GM18873 (cell line): ENCODE measurements around the gene BTBD6.

ENCODE experiments used
- ATAC-seq: cut with Tn5 transposase; IDR thresholded peaks from one replicate; pipeline ENCODE4 v1.9.1; 2021; ENCODE audit warnings: mild to moderate bottlenecking, moderate library complexity, moderate number of reproducible peaks; ENCODE audit not compliant: unreplicated experiment, low FRiP score

Gene BTBD6

DNA sequence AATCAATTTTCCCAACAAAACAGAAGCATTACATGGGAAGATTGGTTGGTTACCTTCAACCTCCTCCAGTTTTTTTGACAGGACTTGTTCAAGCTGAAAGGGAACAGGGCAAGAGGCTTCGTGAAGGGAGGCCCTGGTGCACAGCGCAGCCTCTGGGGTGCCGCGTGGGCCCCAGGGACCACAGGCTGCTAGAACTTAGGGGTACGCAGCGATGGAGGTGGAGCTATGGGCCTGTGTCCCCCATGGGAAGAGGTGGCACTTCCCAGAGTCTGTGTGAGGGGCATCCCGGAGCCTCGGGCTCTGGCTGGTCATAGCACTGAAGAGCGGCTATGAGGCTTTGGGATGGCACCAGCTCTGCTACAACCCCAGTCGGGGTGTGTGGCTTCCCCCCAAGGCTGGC is 22.1 kb upstream of the BTBD6 start:
- ATAC-seq, result no peak

DNA sequence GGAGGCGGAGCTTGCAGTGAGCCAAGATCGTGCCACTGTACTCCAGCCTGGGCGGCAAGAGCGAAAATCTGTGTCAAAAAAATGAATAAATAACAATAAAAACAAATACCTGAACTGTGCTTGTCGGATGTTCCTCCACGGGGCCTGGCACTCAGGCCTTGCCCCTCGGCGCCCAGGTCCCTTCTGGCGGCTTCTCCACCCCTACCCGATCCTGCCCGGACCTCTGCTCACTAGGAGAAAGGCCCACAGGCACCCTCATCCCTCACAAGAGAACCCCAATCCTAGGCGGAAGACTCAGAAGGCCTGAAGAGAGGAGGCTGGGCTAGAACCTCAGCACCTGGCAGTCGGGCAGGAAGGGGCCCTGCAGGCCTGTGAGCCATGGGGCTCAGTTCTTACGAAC is 21.0 kb upstream of the BTBD6 start:
- ATAC-seq, result no peak

DNA sequence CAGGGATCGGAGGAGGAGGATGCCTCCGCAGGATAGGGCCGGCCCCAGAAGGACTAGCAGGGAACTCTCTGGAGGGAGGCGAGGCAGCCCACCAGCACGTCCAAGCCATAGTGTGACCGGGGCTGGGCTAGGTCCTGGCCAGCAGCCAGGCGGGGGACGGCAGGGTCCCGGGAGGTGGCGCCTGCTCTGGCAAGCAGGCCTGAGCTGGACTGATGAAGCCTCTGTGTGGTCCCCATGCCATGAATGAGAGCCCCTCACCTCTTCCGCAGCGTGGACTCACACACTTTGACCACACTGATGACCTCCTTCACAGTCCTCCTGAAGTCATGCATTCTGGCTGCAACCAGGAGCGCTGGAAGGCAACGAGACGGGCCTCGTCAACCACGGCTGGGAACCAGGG is 19.8 kb upstream of the BTBD6 start:
- no peak for ATAC-seq

DNA sequence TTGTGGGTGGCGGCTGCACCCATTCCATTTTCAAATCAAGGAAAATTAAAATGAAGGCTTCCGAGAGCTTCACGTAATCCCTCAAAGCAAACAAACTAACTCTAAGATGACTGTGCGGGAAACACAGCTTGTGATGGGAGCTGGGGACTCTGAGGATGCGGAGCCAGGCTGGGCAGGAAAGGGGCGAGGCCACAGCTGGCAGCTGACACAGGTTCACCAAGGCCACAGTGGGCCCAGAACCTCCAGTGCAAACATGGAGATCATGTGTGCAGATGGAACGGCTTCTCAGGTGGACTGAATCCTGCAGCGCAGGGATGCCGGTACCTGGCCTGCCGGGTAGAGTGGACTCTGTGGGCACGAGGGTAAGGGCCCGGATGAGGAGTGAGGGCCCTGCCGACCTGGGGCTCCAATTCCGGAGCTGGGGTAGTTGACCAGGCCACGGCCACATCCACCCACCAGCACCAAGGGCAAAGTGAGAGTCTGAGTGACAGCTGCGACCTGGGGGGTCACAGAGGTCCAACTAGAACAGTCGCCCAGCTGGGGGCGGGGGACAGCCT is 19.2 kb upstream of the BTBD6 start:
- ATAC-seq, result no peak

DNA sequence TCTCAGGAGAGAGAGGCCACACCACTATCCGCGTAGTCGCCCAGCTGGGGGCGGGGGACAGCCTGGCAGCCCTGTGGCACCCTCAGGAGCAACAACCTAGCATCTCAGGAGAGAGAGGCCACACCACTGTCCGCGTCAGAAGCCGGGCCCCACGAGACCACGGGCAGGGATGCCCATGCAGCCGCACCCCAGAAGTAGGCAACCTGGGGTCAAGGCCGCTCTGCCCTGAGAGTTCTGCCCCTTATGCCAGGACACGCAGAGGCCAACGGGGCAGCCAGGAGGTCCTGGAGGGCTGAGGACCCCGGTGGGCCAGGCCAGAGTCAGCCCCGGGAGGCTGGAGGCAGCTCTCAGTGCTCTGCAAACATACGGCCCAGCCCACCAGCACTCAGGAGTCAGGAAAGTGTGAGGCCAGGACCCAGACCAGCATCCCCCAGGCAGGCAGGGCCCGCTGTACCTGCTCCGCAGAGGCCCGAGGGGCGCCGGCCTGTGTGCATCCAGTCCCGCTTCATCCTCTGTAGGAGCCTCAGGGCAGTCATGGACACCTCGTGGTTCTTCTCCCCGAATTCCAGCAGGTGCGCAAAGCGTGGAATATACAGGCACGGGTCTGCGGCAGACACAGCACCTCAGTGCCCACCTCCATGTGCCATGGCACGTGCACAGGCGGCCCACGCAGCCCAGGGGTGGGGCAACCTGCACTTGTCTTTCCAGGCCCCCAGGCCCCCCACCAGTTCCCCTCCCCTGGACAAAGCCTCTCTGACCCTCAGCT is 7.3 kb upstream of the BTBD6 start:
- ATAC-seq, result no peak

DNA sequence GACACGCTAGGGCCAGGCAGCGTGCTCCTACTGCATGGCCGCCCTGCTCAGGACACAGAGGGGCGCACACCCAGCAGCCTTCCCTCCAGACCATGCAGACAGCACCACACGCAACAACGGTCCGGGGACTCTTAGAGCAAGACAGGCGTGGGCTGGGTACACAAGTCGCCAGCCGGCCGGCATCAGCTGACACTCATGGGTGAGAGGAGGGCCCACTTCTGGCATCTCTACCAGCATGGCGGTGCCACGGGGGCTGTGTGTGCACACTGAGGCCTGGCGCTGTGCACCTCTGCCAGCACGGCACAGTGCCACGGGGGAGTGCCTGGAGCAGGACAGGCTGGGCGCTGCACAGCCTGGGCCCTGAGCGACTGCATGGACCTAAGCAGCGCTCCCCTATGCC is 6.7 kb upstream of the BTBD6 start:
- ATAC-seq, result no peak

DNA sequence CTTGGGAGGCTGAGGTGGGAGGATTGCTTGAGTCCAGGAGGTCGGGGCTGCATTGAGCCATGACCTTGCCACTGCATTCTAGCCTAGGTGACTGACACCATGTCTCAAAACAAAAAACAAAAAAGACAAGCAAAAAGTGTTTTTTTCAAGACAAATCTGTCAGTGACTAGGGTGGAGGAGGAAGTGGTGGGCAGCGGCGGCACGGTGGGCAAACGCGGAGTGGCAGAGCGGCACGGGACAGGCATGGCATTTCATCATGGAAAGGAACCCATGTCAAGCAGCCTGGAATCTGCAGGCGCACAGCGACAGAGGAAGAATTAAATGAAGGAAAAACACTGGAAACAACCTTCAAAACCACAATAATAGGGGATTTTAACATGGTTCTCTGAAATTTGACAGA is 4.0 kb upstream of the BTBD6 start:
- ATAC-seq, result no peak

DNA sequence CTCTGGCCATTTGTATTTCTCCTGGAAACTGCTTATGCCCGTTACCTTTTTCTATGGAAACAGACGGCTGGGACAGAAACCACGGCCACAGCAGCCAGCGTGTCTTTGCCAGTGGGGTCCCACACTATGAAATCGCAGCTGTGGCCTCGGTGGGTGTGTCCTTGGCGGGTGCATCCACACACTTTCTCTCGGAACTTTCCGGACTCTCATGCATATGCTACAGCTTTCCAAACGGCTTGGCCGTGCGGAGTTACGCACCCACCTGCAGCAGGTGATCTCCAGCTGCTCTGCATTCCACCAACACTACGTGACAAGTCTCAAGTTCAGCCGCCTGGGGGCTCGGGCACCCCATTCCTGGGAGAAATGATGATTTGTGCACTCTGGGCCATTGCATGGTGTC is 1.3 kb upstream of the BTBD6 start:
- no peak for ATAC-seq

DNA sequence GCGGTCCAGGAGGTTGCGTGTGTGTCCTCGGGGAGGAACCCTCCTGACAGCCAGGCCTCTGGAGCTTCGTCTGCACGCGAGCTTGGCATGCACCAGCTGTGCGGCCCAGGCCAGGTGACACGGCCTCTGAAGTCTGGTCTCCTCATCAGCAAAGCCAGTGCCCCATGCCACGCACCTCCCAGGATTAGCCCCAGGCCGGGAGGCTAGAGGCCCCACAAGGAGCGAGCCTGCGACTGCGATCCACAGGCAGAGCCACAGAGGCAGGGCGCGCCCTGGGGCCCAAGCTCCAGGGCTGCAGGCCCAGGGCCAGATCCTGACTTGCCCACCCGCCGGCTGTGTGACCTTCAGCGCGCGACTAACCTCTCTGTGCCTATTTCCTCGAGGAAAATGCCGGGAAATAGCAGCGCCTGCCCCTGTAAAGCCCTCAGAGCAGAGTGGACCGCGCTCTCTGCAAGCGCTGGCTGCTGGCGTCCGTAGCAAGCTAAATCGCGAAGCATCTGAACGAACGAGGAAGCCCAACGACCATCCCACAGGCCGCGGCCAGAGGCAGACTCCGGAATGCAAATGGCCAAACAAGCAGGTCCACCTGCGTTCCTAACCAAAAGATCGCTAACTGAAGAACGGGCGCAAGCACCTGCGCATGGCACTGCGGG is 492 bp upstream of the BTBD6 start:
- ATAC-seq, result no peak

DNA sequence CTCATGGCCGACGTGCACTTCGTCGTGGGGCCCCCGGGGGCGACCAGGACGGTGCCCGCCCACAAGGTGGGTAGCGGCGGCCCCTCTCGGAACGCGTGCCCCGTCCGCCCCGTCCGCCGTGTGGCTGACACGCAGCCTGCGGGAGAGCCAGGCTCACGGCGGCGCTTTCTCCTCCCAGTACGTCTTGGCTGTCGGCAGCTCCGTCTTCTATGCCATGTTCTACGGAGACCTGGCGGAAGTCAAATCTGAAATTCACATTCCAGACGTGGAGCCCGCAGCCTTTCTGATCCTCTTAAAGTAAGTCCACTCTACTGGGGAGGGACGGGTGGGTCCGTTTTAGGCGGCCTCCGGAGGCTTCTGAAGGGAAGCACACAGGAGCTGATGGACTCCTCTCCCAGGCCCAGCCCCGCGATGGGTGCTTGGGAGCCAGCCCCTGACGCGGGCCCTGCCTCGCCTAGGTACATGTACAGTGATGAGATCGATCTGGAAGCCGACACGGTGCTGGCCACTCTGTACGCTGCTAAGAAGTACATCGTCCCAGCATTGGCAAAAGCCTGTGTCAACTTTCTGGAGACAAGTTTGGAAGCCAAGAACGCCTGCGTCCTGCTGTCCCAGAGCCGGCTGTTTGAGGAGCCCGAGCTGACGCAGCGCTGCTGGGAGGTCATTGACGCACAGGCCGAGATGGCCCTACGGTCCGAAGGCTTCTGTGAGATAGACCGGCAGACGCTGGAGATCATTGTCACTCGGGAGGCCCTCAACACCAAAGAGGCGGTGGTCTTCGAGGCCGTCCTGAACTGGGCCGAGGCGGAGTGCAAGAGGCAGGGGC is 1.1 kb downstream of the BTBD6 start:
- ATAC-seq, result no peak

DNA sequence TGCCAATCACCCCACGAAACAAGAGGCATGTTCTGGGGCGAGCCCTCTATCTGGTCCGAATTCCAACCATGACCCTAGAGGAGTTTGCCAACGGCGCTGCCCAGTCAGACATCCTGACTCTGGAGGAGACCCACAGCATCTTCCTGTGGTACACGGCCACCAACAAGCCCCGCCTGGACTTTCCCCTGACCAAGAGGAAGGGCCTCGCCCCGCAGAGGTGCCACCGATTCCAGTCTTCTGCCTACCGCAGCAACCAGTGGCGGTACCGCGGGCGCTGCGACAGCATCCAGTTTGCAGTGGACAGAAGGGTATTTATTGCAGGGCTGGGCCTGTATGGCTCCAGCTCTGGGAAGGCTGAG is 1.7 kb downstream of the BTBD6 start:
- no peak for ATAC-seq

DNA sequence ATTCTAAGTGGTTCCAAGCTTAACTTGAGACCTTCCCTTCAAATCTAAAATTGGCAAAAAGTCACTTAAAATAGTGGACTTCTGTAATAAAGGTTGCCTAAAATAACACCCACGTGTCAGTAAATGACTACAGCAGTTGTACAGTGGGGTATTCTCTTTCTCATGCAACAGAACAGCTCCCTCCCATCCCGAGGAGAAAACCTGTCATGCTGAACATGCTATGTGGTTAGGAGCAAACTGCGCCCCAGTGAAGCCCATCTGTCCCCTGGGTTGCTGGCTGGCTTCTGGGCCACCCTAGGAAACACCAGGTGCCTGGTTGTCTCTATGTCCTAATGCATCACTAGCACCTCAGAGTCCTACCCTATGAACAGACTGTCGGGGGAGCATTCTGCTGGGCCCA is 2.7 kb downstream of the BTBD6 start:
- ATAC-seq, result no peak

DNA sequence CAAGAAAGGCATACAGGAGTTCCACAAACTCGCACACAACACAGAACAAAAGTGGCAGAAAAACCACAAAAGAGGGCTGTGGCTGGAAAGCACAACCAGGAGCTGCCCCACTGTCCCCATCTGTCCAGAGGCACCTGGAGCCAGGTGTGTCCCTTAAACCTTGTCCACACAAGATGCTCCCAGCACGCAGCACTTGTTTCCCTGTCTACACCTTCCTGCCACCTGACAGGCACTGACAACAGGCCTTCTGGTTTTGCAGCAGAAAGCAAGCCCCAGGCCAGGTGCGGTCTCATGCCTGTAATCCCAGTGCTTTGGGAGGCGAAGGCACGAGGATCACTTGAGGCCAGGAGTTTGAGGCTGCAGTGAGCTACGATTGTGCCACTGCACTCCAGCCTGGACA is 3.6 kb downstream of the BTBD6 start:
- ATAC-seq, result no peak

DNA sequence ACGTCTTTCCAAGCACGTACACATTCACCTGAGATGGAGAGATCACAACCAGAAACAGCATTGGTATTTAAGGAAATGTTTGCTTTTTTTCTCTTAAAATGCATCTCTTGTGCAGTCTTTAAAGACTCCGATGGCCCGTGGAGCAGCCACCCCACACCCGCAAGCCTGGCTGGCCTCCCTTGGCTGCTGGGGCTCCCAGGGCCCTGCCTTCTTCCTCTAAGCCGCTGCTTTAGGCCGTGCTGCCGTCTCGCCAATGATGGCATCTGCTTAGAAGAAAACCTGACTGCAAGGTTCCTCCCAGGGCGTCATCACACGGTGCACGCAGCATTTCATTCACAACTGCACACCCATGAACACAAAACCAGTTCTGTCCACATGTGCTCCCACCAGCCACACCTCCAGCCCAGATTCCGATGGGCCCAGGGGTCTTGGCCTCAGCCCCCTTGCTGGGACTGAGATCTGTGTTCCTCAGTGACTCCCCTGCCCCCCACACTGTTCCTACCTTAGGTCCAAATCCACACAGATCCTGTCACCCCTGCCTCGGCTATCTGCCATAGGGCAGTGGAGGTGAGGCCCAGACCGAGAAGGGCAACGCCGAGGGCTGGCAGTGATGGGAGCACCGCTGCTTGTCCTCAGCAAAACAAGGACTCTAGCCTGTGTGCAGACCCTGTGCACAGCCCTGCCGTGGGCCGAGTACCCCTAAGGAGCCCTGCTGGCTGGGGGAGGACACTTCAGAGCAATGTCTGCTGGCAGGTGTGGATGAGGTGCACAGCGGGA is 4.4 kb downstream of the BTBD6 start:
- ATAC-seq, result no peak

DNA sequence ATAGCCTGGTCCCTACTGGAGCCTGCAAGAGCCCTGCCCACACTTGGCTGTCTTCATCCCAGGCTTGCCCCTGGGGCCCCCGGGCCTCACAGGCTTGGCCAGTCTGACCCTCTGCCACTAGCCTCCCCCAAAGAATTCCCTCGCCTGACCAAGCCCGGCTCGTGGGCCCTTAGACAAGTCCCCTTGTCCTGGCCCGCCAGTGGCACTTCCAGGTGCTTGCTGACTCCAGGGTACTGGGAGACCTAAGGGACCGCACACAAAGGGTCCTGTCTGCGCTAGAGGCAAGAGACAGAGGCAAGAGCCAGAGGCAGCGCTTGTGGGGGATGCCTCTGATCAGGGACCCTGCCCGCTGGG is 5.0 kb downstream of the BTBD6 start:
- ATAC-seq, result no peak

DNA sequence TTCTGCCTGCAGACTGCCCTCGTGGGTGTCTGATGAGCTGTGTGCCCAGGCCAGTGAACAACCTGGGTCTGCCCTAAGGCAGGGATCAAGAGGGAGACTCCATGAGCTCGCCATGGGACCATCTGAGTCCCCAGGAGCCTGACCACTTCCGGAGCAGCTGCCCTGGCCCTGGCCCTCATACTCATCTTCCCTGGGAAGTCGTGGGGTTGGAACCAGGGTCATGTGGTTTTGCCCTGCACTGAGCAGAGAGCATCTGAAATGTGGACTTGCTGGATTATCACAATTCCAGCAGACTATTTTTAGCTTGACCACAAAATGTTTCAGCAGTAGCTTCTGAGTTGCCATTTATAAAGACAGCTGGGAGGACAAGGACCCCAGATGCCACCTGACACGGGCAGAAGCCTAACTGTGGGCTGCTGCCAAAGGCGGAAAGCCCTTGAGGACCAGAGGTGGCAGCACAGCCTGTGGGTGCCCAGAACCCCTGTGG is 6.7 kb downstream of the BTBD6 start:
- ATAC-seq, result no peak

DNA sequence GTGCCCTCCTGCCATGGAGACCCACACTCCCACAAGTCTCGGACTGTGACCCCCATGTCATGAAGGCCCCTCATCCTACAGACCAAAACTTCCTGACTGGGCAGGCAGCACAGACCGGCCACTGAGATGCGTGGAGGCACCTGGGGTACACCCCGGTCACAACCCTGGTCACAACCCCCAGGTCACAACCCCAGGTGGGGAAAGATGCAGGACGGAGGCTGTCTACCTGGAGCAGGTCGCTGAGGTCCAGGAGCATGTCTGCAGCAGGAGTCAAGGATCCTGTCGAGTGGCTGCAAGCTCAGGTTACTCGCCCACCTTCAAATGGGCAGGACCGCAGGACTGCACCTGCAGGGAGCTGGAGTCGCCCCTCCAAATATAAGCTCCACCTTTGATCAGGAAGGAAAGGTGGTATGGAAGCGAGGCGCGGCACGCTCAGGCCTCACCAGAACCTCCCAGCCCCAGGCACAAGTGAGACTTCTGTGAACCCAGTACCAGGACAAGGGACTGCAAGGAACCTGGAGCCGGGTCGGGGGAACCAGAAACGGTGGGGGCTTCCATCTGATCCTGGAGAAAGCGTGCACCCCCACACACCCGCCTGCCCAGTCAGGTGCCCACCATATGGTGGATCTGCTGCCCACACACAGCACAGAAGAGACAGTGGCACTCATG is 8.1 kb downstream of the BTBD6 start:
- ATAC-seq, result no peak

DNA sequence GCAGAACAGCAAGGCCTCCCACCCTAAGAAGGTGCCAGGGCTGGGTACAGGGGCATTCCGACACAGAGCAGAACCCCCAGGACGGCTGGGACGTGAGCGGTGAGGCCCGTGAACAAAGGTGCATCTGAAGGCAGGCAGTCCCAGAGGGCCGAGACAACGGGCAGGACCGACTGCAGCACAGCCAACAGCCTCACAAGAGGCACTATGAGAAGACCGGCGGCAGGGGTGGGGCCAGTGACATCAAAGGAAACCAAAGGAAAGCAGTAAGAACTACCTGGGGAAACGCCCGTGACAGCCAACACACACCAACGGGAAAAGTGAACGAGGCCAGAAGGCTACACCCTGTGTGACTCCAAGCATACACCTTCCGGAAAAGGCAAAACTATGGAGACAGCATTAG is 9.1 kb downstream of the BTBD6 start:
- ATAC-seq, result no peak

DNA sequence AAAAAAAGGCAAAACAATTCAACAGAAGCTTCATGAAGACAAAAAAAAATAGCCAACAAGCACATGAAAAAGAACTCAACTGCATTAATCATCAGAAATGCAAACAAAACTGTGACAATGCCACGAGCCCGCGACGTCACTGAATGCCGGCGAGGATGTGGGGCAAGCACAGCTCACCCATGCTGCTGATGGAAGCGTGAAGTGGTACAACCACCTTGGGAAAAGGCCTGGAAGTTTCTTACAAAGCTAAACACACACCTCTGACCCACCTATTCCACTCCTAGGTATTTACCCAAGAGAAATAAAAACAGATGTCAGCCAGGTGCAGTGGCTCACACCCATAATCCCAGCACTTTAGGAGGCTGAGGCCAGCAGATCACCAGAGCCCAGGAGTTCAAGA is 10.5 kb downstream of the BTBD6 start:
- ATAC-seq, result no peak

DNA sequence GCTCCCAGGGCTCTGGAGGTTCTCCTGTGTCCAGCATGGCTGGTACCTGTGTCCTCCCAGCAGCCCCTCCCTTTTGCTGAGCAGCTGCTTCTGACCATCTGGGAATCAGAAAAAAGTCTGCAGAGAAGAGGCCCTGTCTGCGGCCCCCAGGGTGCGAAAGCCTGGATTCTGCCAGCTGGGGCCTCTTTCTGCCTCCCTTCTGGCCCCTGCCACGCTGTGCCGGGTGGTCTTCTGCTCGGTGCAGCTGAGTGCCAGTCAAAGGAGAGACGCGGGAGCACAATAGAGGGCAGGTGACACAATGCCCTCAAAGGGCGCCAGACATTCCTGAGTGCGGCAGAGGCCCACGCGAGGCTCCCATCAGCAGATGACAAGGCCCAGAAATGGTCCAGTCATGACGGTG is 12.6 kb downstream of the BTBD6 start:
- ATAC-seq, result no peak
